ENCODE data around the gene CSTB.

Gene CSTB

DNA sequence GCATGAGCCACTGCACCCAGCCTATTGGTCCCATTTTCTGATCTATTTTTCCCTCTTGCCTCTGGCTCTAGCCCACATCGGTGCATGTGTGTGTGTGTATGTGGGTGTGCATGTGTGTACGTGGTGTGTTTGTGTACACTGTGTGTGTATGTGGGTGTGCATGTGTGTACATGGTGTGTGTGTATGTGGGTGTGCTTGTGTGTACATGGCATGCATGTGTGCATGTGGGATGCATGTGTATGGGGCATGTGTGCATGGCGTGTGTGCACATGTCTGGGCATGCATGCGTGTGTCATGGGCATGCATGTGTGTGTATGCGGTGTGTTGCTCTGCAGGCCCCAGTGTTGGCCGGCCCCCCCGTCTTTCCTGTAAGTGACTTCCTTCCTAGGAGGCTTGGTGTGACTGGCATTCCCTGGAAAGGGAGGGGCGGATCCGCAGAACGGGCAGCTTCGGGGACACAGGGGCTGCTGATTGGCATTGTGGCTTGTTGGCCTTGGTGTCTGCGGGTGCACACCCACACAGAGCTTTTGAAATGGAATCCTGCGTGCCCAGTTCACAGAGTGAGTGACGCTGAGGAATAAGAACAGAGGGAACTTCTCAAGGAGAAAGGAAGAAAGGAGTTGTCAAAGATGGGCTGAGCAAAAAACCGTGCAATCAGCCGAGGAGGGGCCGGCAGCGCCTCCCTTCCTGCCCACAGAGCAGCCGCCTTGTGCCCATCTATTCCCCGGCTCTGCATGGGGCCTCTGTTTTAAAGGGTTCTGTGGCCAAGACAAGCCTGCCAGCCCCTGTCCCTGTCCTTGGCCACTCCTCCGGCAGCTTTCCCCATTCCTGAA is 49.2 kb downstream of the CSTB start:
- no peak for DNase-seq
